HepG2 (cell line): ENCODE results near the gene SPG7. TPM values are rescaled to one million over a fixed set of nuclear protein-coding genes. Genes with fewer than 3 reads are reported as not detected.

Source experiments
- AHR ChIP-seq: IDR thresholded peaks from 2 replicates; pipeline ENCODE4 v1.6.1; 2018; ENCODE audit warnings: missing genetic modification reagents, missing compliant biosample characterization
- HOXA5 ChIP-seq: sonication (generic); formaldehyde crosslinking; IDR thresholded peaks from 2 replicates; pipeline ENCODE4 v1.4.0; 2020; ENCODE audit warnings: missing genetic modification reagents
- ISX ChIP-seq: sonication (generic); formaldehyde crosslinking; conservative IDR thresholded peaks from 2 replicates; pipeline ENCODE4 v1.5.0; 2020; ENCODE audit warnings: missing genetic modification reagents
- NKX3-1 ChIP-seq: sonication (generic); formaldehyde crosslinking; IDR thresholded peaks from 2 replicates; pipeline ENCODE4 v1.5.0; 2020; ENCODE audit warnings: missing genetic modification reagents
- PAX8 ChIP-seq: sonication (generic); formaldehyde crosslinking; IDR thresholded peaks from 2 replicates; pipeline ENCODE4 v1.8.0; 2022; ENCODE audit warnings: mild to moderate bottlenecking, missing genetic modification reagents, borderline replicate concordance
- PCBP2 ChIP-seq: fragments of 200-400 bp; formaldehyde crosslinking; optimal IDR thresholded peaks from 2 replicates; pipeline ENCODE3; 2018; ENCODE audit warnings: low read length, low read depth; ENCODE audit not compliant: poor library complexity, severe bottlenecking
- YEATS4 ChIP-seq: sonication (generic); formaldehyde crosslinking; IDR thresholded peaks from 2 replicates; pipeline ENCODE4 v1.4.0; 2020; ENCODE audit warnings: missing genetic modification reagents, borderline replicate concordance
- ZFP36L2 ChIP-seq: sonication (generic); formaldehyde crosslinking; IDR thresholded peaks from 2 replicates; pipeline ENCODE4 v1.4.0; 2020; ENCODE audit warnings: missing genetic modification reagents
- ZNF530 ChIP-seq: sonication (generic); formaldehyde crosslinking; IDR thresholded peaks from 2 replicates; pipeline ENCODE4 v1.5.0; 2020; ENCODE audit warnings: low read depth, mild to moderate bottlenecking, missing genetic modification reagents
- ZNF552 ChIP-seq: sonication (generic); formaldehyde crosslinking; IDR thresholded peaks from 2 replicates; pipeline ENCODE4 v1.9.0; 2022; ENCODE audit warnings: missing genetic modification reagents, mild to moderate bottlenecking, borderline replicate concordance
- ZNF577 ChIP-seq: sonication (generic); formaldehyde crosslinking; IDR thresholded peaks from 2 replicates; pipeline ENCODE4 v1.4.0; 2020; ENCODE audit warnings: mild to moderate bottlenecking, low read depth, missing genetic modification reagents, borderline replicate concordance
- ZNF772 ChIP-seq: sonication (generic); formaldehyde crosslinking; IDR thresholded peaks from 2 replicates; pipeline ENCODE4 v1.5.0; 2020; ENCODE audit warnings: mild to moderate bottlenecking, missing genetic modification reagents
- ZNF788 ChIP-seq: sonication (generic); formaldehyde crosslinking; IDR thresholded peaks from 2 replicates; pipeline ENCODE4 v1.5.0; 2020; ENCODE audit warnings: mild to moderate bottlenecking, missing genetic modification reagents, borderline replicate concordance
- ZNF839 ChIP-seq: sonication (generic); formaldehyde crosslinking; IDR thresholded peaks from 2 replicates; pipeline ENCODE4 v1.4.0; 2020; ENCODE audit warnings: missing genetic modification reagents, mild to moderate bottlenecking, borderline replicate concordance
- ZNF883 ChIP-seq: sonication (generic); formaldehyde crosslinking; IDR thresholded peaks from 2 replicates; pipeline ENCODE4 v1.5.1; 2020; ENCODE audit warnings: mild to moderate bottlenecking, missing genetic modification reagents; ENCODE audit errors: not compliant biosample characterization
- polyA plus RNA-seq, 8 experiments: library from polyadenylated mRNA; depleted of rRNA in 3 of 8; stranded (reverse) in 7 of 8; unstranded in 1 of 8; fragments of >200 nt; fragmentation: Illumina TruSeq in 4 of 8; extraction: Trizol in 4 of 8; gene quantifications; 2 replicates each; pipeline versions ENCODE4 v1.2.1 to v1.2.3, GENCODE V29; 2011 to 2016; ENCODE audit warnings: low read depth in 4 of 8, missing spikeins in 1 of 8, mixed read lengths in 1 of 8; ENCODE audit not compliant: insufficient read depth in 1 of 8
- total RNA-seq, 5 experiments: library from RNA; depleted of rRNA; stranded (reverse); fragments of >200 nt; fragmentation: Illumina TruSeq; extraction: Trizol; gene quantifications; 2 replicates each; pipeline ENCODE4 v1.2.3, GENCODE V29; 2016; ENCODE audit warnings: low read depth in 1 of 5
- TF ChIP-seq, protein P1 (sequence below): sonication (generic); formaldehyde crosslinking; IDR thresholded peaks from 2 replicates; pipeline ENCODE4 v1.4.0; 2020; ENCODE audit warnings: missing genetic modification reagents, low read depth, mild to moderate bottlenecking, borderline replicate concordance
- TF ChIP-seq, protein P2 (sequence below): sonication (generic); IDR thresholded peaks from 2 replicates; pipeline ENCODE4 v1.6.1; 2016; ENCODE audit warnings: low read depth, borderline replicate concordance
- TF ChIP-seq, protein P3 (sequence below): sonication (generic); formaldehyde crosslinking; IDR thresholded peaks from 2 replicates; pipeline ENCODE4 v1.5.0; 2020; ENCODE audit warnings: missing genetic modification reagents
- TF ChIP-seq, protein P4 (sequence below): sonication (generic); formaldehyde crosslinking; IDR thresholded peaks from 2 replicates; pipeline ENCODE4 v1.4.0; 2020; ENCODE audit warnings: mild to moderate bottlenecking, missing genetic modification reagents
- TF ChIP-seq, protein P5 (sequence below): sonication (generic); formaldehyde crosslinking; IDR thresholded peaks from 2 replicates; pipeline ENCODE4 v1.5.0; 2020; ENCODE audit warnings: mild to moderate bottlenecking, missing genetic modification reagents
- TF ChIP-seq, protein P6 (sequence below): sonication (generic); formaldehyde crosslinking; IDR thresholded peaks from 2 replicates; pipeline ENCODE4 v1.5.0; 2020; ENCODE audit warnings: mild to moderate bottlenecking, low read depth, missing genetic modification reagents, borderline replicate concordance
- TF ChIP-seq, protein P7 (sequence below): sonication (generic); formaldehyde crosslinking; IDR thresholded peaks from 2 replicates; pipeline ENCODE4 v1.5.0; 2020; ENCODE audit warnings: missing genetic modification reagents

The SPG7 gene
- total and polyA plus RNA-seq, 2 of the 13 experiments (the other 11 are each of a cell fraction or from before 2014, with no cell fraction given) = 66.0 to 136 TPM

DNA sequence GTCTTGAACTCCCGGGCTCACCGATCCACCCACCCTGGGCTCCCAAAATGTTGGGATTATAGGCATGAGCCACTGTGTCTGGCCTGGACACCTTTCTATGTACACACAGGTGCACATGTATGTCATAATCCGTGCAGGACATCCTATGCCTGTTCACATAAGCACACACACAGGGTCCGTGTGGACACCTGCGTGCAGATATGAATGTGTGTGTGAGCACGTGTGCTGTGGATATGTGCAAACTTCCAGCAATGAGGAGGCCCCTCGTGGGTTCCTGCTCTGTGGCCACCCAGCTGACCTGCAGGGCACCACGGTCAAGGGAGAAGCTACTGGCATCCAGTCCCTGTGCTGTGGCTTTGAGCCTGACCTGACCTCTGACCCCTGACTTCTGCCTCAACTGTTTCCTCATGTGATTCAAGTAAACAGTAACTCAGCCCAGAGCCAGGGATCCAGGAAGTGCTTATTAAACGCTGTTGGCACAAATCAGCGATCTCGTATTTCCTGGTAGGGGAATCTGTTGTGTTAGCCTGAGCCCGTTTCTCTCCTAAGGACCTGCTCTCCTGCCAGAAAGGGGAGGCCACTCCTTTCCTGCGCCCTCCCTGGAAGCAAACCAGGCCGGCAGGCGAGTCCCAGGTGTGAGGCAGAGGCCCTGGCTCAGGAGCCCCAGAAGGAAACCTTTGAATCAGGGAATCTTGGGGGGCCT is 73.8 kb downstream of the SPG7 start (continued):
- TF ChIP-seq AHR (CRISPR knock-in tag) (no peak), ZFP36L2 (CRISPR knock-in tag) (no peak), PAX8 (CRISPR knock-in tag) (no peak), HOXA5 (CRISPR knock-in tag) (no peak), ZNF552 (CRISPR knock-in tag) (no peak), ZNF788 (no peak), PCBP2 (no peak), ZNF530 (CRISPR knock-in tag) (no peak), ISX (CRISPR knock-in tag) (no peak), ZNF883 (CRISPR knock-in tag) (no peak), NKX3-1 (CRISPR knock-in tag) (no peak), ZNF772 (CRISPR knock-in tag) (no peak), ZNF839 (CRISPR knock-in tag) (no peak), ZNF577 (CRISPR knock-in tag) (no peak), YEATS4 (CRISPR knock-in tag) (no peak)
- TF ChIP-seq, protein P1, sequence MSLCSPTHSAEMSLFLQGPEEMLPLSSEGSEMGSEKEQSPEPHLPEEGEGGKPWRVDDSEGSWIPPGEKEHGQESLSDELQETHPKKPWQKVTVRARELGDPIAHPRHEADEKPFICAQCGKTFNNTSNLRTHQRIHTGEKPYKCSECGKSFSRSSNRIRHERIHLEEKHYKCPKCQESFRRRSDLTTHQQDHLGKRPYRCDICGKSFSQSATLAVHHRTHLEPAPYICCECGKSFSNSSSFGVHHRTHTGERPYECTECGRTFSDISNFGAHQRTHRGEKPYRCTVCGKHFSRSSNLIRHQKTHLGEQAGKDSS (CRISPR knock-in tag) = no peak; the same call in 1 of the 2 replicates
- TF ChIP-seq, protein P2, sequence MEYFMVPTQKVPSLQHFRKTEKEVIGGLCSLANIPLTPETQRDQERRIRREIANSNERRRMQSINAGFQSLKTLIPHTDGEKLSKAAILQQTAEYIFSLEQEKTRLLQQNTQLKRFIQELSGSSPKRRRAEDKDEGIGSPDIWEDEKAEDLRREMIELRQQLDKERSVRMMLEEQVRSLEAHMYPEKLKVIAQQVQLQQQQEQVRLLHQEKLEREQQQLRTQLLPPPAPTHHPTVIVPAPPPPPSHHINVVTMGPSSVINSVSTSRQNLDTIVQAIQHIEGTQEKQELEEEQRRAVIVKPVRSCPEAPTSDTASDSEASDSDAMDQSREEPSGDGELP = peak; percentile 80; the same call in 1 of the 2 replicates
- TF ChIP-seq, protein P3, sequence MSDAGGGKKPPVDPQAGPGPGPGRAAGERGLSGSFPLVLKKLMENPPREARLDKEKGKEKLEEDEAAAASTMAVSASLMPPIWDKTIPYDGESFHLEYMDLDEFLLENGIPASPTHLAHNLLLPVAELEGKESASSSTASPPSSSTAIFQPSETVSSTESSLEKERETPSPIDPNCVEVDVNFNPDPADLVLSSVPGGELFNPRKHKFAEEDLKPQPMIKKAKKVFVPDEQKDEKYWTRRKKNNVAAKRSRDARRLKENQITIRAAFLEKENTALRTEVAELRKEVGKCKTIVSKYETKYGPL (CRISPR knock-in tag) = no peak
- TF ChIP-seq, protein P4, sequence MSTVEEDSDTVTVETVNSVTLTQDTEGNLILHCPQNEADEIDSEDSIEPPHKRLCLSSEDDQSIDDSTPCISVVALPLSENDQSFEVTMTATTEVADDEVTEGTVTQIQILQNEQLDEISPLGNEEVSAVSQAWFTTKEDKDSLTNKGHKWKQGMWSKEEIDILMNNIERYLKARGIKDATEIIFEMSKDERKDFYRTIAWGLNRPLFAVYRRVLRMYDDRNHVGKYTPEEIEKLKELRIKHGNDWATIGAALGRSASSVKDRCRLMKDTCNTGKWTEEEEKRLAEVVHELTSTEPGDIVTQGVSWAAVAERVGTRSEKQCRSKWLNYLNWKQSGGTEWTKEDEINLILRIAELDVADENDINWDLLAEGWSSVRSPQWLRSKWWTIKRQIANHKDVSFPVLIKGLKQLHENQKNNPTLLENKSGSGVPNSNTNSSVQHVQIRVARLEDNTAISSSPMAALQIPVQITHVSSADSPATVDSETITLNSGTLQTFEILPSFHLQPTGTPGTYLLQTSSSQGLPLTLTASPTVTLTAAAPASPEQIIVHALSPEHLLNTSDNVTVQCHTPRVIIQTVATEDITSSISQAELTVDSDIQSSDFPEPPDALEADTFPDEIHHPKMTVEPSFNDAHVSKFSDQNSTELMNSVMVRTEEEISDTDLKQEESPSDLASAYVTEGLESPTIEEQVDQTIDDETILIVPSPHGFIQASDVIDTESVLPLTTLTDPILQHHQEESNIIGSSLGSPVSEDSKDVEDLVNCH (CRISPR knock-in tag) = no peak
- TF ChIP-seq, protein P5, sequence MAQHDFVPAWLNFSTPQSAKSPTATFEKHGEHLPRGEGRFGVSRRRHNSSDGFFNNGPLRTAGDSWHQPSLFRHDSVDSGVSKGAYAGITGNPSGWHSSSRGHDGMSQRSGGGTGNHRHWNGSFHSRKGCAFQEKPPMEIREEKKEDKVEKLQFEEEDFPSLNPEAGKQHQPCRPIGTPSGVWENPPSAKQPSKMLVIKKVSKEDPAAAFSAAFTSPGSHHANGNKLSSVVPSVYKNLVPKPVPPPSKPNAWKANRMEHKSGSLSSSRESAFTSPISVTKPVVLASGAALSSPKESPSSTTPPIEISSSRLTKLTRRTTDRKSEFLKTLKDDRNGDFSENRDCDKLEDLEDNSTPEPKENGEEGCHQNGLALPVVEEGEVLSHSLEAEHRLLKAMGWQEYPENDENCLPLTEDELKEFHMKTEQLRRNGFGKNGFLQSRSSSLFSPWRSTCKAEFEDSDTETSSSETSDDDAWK (CRISPR knock-in tag) = no peak
- TF ChIP-seq, protein P6, sequence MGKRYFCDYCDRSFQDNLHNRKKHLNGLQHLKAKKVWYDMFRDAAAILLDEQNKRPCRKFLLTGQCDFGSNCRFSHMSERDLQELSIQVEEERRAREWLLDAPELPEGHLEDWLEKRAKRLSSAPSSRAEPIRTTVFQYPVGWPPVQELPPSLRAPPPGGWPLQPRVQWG (CRISPR knock-in tag) = no peak
- TF ChIP-seq, protein P7, sequence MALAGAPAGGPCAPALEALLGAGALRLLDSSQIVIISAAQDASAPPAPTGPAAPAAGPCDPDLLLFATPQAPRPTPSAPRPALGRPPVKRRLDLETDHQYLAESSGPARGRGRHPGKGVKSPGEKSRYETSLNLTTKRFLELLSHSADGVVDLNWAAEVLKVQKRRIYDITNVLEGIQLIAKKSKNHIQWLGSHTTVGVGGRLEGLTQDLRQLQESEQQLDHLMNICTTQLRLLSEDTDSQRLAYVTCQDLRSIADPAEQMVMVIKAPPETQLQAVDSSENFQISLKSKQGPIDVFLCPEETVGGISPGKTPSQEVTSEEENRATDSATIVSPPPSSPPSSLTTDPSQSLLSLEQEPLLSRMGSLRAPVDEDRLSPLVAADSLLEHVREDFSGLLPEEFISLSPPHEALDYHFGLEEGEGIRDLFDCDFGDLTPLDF (CRISPR knock-in tag) = no peak
